Activated T-helper 2 cell treated with anti-CD3 and anti-CD28 coated beads, Interferon-gamma antibody, Interleukin-2, Interleukin-4, amounts not matched to agents 10 μg/mL and 5 μg/mL and 100 μg/mL, durations not matched to agents 14 hours and 24 hours and 36 hours (primary cell): Measurements from ENCODE around the gene CROCC2. TPM values are rescaled to one million over a fixed set of nuclear protein-coding genes. Genes with fewer than 3 reads are reported as not detected.

ENCODE experiments used
- DNase-seq: peaks from one replicate; pipeline ENCODE4 v3.0.0; 2021; ENCODE audit warnings: low spot score
- H3K27ac Mint-ChIP-seq: one replicate; pipeline ENCODE4 v1.8.0; 2021; ENCODE audit warnings: mixed read lengths
- H3K27me3 Mint-ChIP-seq: one replicate; pipeline ENCODE4 v1.8.0; 2021; ENCODE audit warnings: low read depth, mixed read lengths
- H3K36me3 Mint-ChIP-seq: one replicate; pipeline ENCODE4 v1.8.0; 2021; ENCODE audit warnings: low read depth, mixed read lengths
- H3K4me1 Mint-ChIP-seq: one replicate; pipeline ENCODE4 v1.8.0; 2021; ENCODE audit warnings: low read depth, mixed read lengths
- H3K4me3 Mint-ChIP-seq: one replicate; pipeline ENCODE4 v1.8.0; 2021; ENCODE audit warnings: low read depth, mild to moderate bottlenecking, moderate library complexity, mixed read lengths
- H3K9me3 Mint-ChIP-seq: one replicate; pipeline ENCODE4 v1.8.0; 2021; ENCODE audit warnings: mixed read lengths
- intact Hi-C: fragments of 100-400 bp; cut with micrococcal nuclease; formaldehyde crosslinking; loops from one replicate; pipeline ENCODE4 v1.15.1; 2023
- total RNA-seq: library from RNA; stranded (reverse); gene quantifications from 2 replicates; pipeline ENCODE4 v1.2.3, GENCODE V29; 2022

The CROCC2 gene
- not detected in 2 replicates for total RNA-seq

DNA sequence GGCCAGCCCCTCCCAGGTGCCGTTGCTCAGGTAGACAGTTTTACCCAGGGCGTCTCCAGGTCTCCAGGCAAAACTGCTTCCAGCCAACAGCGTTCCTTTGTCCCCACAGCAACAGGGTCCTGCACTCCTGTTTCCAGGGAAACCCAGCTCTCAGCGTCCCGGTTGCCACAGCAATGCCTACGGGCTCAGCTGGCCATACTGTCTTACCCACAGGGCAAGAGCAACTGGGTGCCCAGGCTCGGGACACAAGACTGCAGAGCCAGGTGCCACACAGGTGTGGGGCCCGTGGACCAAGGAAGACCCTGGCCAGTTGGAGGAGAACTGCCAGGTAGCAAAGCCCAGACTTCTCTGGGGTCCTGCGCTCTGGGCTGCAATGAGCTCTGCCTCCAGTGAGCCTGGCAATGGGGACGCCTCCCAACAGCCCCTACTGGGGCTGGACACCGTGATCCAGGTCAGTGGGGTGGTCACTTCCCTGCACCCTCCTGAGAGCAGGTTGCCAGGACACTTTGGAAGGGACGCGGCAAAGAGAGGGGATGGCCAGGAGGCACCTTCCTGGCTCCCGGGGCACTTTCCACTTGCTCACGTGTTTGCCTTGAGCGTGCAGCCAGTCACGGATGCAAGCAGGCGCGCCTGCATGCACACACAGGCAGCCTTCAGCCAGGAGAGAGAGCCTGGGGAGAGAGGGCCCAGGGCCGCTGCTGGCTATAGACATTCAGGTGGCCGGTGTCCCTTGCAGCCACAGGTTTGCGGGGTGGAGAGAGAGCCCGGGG is at the start of gene CROCC2:
TSS of gene CROCC2 (plus strand) at position 196 of the 770 bp plus-strand sequence. CDS start at position 374, 178 bp downstream.
- Mint-ChIP-seq H3K9me3 (no peaks in the 10 kb centered on the region), H3K4me3 (no peak within 1 kb of the TSS), H3K27me3 (no peaks in the 10 kb centered on the region), H3K4me1 (no peaks in the 10 kb centered on the region), H3K36me3 (no peaks in the 10 kb centered on the region), H3K27ac (no peak within 1 kb of the TSS)
- intact Hi-C loops = no loop called here
- DNase-seq = no peak

DNA sequence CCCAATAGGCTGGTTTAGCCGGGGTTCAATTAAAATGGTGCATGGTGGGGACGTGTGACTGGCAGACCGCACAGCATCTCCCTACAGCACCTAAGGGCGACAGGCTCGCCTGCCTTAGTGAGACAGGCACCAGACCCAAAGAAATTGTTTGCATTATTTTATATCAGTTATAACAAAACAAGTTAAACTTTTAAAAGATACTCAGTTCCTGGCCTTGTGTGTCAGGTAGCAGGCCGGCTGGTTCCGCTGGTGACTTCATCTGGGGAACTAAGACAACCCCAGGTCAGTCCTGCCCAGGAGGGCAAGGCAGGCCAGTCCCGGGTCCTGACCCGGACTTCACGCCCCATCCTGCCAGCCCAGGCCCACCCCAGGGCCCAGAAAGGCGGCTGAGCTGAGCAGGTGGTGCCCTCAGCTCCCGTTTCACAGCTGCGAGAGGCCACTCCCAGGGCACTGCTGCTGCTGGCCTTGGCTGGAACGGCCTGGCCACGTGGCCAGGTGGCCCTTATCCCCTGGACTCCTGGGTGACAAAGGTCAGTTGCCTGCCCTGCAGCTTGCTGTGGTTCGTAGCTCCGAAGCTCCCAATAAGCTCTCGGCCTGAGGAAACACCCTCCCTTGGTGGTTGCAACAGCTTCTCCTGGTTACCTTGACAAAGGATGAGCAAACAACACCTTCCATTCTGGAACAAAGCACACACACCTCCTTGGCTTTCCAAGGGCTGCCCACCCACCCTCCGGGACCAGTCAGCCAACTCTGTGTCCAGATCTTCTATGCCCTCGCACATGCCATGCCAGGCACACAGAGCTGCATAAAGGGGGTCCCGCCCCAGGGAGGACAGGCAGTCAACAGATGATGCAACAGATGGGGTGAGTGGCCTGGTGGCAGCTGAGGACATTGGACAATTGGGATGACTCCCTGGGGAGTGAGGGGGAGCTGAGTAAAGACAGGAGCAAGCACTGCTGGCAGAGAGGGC is 48.8 kb upstream of the CROCC2 start:
- H3K27ac Mint-ChIP-seq = no peak overlapping the region
- peaks cover 5% of the 10 kb centered on the region for H3K9me3 Mint-ChIP-seq
- H3K27me3 Mint-ChIP-seq = peaks cover 3% of the 10 kb centered on the region
- no peaks in the 10 kb centered on the region for H3K36me3 Mint-ChIP-seq
- intact Hi-C loops = no loop called here
- H3K4me3 Mint-ChIP-seq = no peak overlapping the region
- no peak for DNase-seq
- no peaks in the 10 kb centered on the region for H3K4me1 Mint-ChIP-seq

DNA sequence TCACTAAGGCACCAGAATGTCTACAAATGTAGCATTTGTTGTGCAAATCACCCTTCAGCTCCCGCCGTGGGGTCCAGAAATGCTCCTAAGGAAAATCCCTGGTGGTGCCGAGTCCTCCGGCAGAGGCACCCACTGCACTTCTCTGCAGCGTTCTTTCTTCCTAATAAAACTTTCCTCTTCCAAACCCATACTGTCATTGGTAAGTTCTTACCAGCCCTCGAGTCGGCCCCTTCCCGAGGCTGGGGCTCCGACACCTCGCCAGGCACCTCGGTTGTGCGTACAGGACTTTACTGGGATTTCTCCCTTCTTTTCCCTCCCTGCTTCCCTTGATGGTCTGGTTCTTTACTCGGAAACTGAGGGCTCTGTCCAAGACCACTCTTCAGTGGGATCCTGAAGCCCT is 47.8 kb upstream of the CROCC2 start:
- Mint-ChIP-seq H3K4me1 (no peaks in the 10 kb centered on the region), H3K4me3 (no peak overlapping the region), H3K27ac (no peak overlapping the region), H3K9me3 (peaks cover 5% of the 10 kb centered on the region), H3K27me3 (peaks cover 7% of the 10 kb centered on the region), H3K36me3 (no peaks in the 10 kb centered on the region)
- no peak for DNase-seq
- intact Hi-C loops = no loop called here

DNA sequence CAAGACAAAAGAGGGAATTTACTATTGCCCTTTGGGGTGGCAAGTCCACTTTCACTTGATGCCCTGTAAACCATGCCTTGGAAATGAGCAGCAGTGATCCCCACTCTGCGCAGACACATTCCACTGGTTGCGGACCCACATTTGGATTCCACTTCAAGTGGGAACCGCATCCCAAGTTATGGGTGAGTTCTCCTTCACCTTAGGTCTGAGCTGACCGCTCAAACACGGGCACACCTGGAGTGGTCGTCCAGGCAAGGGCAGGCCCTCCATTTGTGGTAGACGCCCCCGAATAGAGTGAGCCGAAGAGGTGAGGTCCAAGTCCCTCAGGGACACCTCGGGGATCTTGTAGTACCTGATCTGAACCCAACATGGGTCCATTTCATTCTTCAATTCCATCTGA is 47.3 kb upstream of the CROCC2 start:
- intact Hi-C loops = no loop called here
- H3K27me3 Mint-ChIP-seq = peaks cover 12% of the 10 kb centered on the region
- H3K4me3 Mint-ChIP-seq = no peak overlapping the region
- DNase-seq = no peak
- peaks cover 5% of the 10 kb centered on the region for H3K9me3 Mint-ChIP-seq
- H3K4me1 Mint-ChIP-seq = no peaks in the 10 kb centered on the region
- no peaks in the 10 kb centered on the region for H3K36me3 Mint-ChIP-seq
- H3K27ac Mint-ChIP-seq = no peak overlapping the region

DNA sequence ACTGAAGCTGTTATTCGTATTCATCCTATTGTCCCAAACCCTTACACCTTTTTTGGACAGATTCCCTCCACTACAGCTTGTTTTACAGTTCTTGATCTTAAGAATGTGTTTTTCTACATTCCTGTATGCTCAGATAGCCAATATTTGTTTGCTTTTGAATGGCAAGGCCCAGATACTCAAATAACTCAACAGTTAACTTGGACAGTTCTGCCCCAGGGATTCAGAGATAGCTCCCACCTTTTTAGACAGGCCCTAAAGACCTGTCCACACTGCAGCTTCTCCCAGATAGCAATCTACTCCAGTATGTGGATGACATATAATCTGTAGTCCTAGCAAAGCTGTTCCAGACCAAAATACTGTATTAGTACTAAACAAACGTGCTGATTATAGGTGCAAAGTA is 44.6 kb upstream of the CROCC2 start:
- no peaks in the 10 kb centered on the region for H3K4me1 Mint-ChIP-seq
- no peaks in the 10 kb centered on the region for H3K9me3 Mint-ChIP-seq
- no peak overlapping the region for H3K4me3 Mint-ChIP-seq
- intact Hi-C loops = no loop called here
- H3K27me3 Mint-ChIP-seq = peaks cover 25% of the 10 kb centered on the region
- H3K36me3 Mint-ChIP-seq = no peaks in the 10 kb centered on the region
- no peak overlapping the region for H3K27ac Mint-ChIP-seq
- DNase-seq = no peak

DNA sequence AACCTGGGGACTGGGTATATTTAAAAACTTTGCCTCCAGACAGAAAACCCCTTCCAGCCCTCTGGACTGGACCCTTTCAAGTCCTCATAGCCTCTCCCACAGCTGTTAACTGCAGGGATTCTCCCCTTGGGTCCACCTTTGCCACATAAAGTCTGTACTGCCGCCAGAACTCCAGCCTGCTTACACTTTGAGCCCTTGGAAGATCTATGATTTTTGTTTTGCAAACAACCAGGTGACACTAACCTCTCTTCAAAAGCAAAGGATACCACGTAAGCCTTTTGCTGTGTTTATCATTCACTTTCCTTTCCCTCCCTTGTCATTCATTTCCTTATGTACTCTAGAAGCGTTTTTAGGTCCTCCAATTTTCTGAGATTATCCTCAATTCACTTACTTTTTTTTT is 41.7 kb upstream of the CROCC2 start:
- Mint-ChIP-seq H3K4me3 (no peak overlapping the region), H3K27ac (no peak overlapping the region), H3K27me3 (peaks cover 25% of the 10 kb centered on the region), H3K9me3 (no peaks in the 10 kb centered on the region), H3K4me1 (no peaks in the 10 kb centered on the region), H3K36me3 (no peaks in the 10 kb centered on the region)
- intact Hi-C loops = no loop called here
- no peak for DNase-seq

DNA sequence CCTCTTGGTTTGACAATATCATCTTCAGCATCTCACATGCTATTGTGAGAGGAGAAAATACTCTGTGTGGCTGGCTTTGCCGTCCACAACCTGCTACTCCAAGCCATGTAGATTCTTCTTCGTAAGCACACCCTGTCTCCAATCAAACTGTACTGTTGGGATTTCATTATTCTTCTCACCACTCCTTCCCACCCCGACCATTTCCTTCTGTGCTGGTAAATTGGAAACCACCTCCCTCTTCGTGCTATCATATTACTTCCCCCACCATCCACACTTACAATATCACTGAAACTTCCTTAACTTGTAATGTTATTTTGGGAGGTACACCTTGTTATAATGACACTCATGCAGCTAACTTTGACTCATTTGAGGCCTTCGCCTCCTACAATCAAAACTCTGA is 40.7 kb upstream of the CROCC2 start:
- Mint-ChIP-seq H3K27me3 (peaks cover 25% of the 10 kb centered on the region), H3K4me1 (no peaks in the 10 kb centered on the region), H3K4me3 (no peak overlapping the region), H3K27ac (no peak overlapping the region), H3K9me3 (no peaks in the 10 kb centered on the region), H3K36me3 (no peaks in the 10 kb centered on the region)
- DNase-seq = no peak
- intact Hi-C loops = no loop called here

DNA sequence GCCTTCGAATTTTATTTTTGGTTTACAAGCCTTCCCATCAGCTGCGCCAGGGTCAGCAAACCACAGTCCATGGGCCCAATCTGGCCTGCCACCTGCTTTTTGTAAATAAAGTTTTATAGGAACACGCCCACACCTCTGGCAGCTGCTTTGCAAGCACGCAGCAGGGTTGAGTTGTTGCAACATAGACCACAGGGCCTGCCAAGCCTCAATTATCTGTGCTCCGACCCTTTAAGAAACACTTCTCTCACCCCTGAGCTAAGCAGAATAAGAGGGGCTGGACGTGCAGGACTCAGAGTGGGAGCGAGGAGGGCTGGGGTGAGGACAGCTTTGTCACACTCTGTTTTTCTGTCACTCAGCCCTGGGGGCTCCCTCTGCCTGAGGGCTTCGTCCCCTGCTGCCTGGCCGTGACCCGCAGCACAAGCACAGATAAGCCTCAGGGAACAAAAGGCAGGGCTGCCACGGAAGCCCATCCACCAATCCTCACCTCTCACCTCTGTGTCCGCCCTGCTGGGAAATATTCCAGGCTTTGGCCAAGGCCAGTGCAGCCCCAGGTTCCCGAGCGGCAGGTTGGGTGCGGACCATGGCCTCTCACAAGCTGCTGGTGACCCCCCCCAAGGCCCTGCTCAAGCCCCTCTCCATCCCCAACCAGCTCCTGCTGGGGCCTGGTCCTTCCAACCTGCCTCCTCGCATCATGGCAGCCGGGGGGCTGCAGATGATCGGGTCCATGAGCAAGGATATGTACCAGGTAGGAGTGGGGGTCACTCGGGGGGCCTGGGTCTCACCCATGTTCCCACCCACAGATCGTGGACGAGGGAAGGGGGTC is 37.6 kb upstream of the CROCC2 start, which contains the start of gene AGXT:
TSS of gene AGXT (plus strand) at position 539 of the 823 bp plus-strand sequence. CDS start at position 581, 42 bp downstream.
- DNase-seq = no peak
- Mint-ChIP-seq H3K4me1 (no peaks in the 10 kb centered on the region), H3K4me3 (no peak within 1 kb of the TSS), H3K9me3 (no peaks in the 10 kb centered on the region), H3K27me3 (peaks cover 16% of the 10 kb centered on the region), H3K36me3 (no peaks in the 10 kb centered on the region), H3K27ac (no peak within 1 kb of the TSS)
- intact Hi-C loops = no loop called here

DNA sequence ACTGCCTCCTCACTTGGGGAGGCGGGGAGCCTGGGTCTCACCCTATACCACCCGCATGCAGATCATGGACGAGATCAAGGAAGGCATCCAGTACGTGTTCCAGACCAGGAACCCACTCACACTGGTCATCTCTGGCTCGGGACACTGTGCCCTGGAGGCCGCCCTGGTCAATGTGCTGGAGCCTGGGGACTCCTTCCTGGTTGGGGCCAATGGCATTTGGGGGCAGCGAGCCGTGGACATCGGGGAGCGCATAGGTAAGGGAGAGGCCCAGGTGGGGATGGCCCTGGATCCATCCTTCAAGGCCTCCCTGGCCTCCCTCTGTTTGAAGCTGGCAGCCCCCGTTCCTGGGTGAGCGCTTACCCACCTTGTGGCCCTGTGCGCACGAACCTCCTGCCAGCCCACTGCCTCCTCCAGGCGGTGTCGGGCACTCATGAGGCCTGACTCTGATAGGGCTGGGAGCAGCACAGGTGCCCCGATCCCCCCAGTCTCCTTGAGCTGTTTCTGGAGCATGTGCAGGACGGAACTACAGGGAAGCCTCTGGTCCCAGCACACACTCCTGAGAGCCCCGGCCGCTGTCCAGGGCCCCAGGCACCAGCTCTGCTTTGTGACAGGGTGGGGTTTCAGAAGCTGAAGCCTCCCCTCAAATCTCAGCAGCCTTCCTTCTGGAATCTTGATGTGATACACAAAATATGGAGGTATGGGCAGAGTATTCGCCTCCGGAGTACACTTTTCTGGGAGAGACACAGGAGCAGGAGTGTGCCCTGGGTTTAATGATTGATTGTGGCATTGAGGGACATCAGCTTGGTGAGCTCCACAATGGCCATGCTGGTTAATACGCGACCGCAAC is 36.8 kb upstream of the CROCC2 start:
- Mint-ChIP-seq H3K27ac (no peak overlapping the region), H3K9me3 (no peaks in the 10 kb centered on the region), H3K36me3 (no peaks in the 10 kb centered on the region), H3K27me3 (peaks cover 8% of the 10 kb centered on the region), H3K4me1 (no peaks in the 10 kb centered on the region), H3K4me3 (no peak overlapping the region)
- DNase-seq = no peak
- intact Hi-C loops = no loop called here

DNA sequence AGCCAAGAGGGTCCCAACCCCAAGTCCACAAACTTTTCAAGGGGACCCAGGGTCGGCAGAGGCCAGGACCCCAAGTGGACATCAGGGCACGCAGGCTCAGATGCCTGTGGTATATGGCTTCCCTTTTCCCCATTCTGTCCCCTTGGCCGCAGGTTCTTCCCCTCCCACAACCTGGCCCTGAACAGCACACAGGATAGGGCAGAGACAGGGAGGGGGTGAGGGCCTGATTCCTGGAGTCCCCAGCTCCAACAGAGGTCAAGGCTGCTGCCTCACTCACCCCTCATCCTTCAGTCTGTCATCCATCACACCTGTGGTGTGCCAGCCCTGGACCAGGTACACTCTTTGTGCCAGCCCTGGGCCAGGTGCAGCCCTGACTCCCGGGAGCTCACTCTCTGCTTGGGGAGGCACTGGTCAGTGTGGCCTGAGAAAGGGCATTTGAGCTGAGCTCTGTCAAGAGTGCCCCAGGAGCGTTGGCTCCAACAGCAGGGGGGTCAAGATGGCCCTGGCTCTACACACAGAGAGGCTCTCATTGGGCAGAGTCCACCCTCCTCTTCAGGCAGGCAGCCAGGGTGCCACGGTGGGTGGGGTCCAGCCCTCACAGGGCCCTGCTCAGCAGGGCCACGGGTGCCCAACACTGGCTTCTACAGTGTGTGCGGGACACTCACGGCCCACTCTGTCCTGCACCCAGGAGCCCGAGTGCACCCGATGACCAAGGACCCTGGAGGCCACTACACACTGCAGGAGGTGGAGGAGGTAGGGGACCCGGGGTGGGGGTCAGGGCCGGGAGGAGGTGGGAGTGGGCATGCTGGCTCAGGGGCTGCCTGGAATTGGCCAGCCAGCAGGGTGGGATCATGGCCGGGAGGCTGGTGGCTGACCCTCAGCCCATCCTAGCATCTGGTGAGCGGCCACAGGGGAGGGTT is 35.9 kb upstream of the CROCC2 start:
- Mint-ChIP-seq H3K27me3 (peaks cover 3% of the 10 kb centered on the region), H3K36me3 (no peaks in the 10 kb centered on the region), H3K4me1 (no peaks in the 10 kb centered on the region), H3K4me3 (no peak overlapping the region), H3K27ac (no peak overlapping the region), H3K9me3 (no peaks in the 10 kb centered on the region)
- intact Hi-C loops = no loop called here
- DNase-seq = no peak
